22Rv1 (cell line): ENCODE measurements around the gene RDM1.

Source experiments
- ZFX ChIP-seq: fragments of 450-650 bp; IDR thresholded peaks from 2 replicates; pipeline ENCODE4 v1.6.1; 2017; ENCODE audit warnings: antibody characterized with exemption, borderline replicate concordance
- TF ChIP-seq, protein P1 (sequence below): fragments of 450-650 bp; IDR thresholded peaks from 2 replicates; pipeline ENCODE4 v1.5.1; 2017; ENCODE audit warnings: mild to moderate bottlenecking

DNA sequence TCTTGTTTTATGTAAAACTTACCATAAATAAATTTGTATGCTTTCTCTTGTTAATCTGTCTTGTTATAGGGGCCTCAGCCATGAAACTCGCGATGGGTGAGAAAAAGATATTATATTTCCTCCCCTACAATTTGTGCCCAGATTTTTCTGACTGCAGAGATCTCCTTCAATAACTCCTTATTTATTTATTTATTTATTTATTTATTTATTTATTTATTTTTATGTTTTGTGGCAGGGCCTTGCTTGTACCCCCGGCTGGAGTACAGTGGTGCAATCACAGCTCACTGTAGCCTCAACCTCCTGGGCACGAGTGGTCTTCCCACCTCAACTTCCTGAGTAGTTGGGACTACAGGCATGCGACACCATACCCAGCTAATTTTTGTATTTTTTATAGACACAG is 27.1 kb downstream of the RDM1 start:
- TF ChIP-seq, protein P1, sequence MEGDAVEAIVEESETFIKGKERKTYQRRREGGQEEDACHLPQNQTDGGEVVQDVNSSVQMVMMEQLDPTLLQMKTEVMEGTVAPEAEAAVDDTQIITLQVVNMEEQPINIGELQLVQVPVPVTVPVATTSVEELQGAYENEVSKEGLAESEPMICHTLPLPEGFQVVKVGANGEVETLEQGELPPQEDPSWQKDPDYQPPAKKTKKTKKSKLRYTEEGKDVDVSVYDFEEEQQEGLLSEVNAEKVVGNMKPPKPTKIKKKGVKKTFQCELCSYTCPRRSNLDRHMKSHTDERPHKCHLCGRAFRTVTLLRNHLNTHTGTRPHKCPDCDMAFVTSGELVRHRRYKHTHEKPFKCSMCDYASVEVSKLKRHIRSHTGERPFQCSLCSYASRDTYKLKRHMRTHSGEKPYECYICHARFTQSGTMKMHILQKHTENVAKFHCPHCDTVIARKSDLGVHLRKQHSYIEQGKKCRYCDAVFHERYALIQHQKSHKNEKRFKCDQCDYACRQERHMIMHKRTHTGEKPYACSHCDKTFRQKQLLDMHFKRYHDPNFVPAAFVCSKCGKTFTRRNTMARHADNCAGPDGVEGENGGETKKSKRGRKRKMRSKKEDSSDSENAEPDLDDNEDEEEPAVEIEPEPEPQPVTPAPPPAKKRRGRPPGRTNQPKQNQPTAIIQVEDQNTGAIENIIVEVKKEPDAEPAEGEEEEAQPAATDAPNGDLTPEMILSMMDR: no peak
- no peak for TF ChIP-seq ZFX
